ENCODE measurements around the gene PARP6. TPM values are rescaled to one million over a fixed set of nuclear protein-coding genes. Genes with fewer than 3 reads are reported as not detected.

PARP6 gene, protein sequence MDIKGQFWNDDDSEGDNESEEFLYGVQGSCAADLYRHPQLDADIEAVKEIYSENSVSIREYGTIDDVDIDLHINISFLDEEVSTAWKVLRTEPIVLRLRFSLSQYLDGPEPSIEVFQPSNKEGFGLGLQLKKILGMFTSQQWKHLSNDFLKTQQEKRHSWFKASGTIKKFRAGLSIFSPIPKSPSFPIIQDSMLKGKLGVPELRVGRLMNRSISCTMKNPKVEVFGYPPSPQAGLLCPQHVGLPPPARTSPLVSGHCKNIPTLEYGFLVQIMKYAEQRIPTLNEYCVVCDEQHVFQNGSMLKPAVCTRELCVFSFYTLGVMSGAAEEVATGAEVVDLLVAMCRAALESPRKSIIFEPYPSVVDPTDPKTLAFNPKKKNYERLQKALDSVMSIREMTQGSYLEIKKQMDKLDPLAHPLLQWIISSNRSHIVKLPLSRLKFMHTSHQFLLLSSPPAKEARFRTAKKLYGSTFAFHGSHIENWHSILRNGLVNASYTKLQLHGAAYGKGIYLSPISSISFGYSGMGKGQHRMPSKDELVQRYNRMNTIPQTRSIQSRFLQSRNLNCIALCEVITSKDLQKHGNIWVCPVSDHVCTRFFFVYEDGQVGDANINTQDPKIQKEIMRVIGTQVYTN
- 94.1 TPM for polyA plus RNA-seq (2013)

DNA sequence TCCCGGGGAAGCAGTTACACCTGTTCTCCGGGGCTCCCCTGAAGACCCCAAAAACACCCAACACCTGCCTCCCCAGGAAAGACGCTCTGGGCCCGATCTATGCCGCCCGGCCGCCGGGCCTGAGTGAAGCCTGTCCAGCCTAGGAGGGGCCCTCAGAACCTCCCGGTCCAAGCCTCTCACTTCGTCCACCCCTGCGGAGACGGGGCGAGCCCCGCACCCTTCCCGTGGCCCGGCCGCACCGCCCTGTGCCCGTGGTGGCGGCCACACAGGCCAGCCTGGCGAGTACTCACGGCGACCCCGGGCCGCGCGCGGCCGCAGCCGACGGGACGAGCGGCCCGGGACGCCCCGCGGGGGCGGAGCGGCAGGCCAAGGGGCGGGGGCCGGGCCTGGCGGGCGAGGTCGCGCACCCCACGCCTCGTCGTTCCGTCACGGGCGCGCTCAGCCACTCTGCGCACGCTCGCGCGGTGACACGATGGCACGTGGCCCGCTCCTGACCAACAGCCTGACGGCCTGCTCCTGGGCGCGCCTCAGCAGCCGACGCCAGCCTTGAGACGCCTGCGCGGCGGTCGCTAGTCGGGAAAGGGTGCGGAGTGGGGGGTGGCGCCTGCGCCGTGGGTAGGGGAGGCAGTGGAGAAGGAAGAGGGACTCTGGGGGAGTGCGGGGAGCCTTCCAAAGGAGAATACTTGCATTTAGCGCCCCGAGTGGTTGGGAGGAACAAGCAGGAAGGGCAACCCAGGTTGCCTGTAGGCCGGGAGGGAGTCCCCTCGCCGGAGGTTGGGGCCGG lies at the start of gene PARP6:
TSS of gene PARP6 (minus strand) at position 342 of the 784 bp plus-strand sequence. CDS start 5,077 bp downstream, outside the sequence.
- Histone ChIP-seq H3K36me3 (ENCODE audit: control insufficient read depth in 4 of 4, insufficient read depth in 4 of 4, low read length in 3 of 4) (peaks cover 0 to 13% (median 6%) of the 10 kb centered on the region in 4 experiments), H3K9me3 (ENCODE audit: control extremely low read depth in 1 of 5, control insufficient read depth in 4 of 5, insufficient read depth in 2 of 5, low read depth in 1 of 5, low read length in 4 of 5) (no peaks in the 10 kb centered on the region), H3K4me1 (ENCODE audit: control extremely low read depth in 1 of 4, control insufficient read depth in 4 of 4, insufficient read depth in 4 of 4, low read length in 3 of 4) (peaks cover 9 to 23% (median 20%) of the 10 kb centered on the region in 4 experiments), H3K4me3 (ENCODE audit: control insufficient read depth in 1 of 7, extremely low read depth in 1 of 7, insufficient read depth in 4 of 7, low read depth in 2 of 7, low read length in 6 of 7) (peak within 1 kb of the TSS; percentile 81 to 91 (median 87)), H3K27me3 (replicated peaks in 2 of 5; ENCODE audit: control insufficient read depth in 4 of 5, insufficient read depth in 5 of 5, low read length in 4 of 5) (no peaks in the 10 kb centered on the region), H3K27ac (ENCODE audit: insufficient read depth in 1 of 2, low read depth in 1 of 2, low read length in 2 of 2, poor library complexity in 1 of 2, severe bottlenecking in 2 of 2) (peak within 1 kb of the TSS; percentile 69 to 86)
- DNase-seq = peak; percentile 99
- ChIA-PET CTCF (interaction anchor here (1.1 to 2.4 kb wide), 4 partner anchors 14 to 72 kb away, joined by 3 to 11 read pairs (median 8); no protein-coding TSS in a partner anchor), POLR2A (interaction anchor here (0.7 to 0.9 kb wide), 2 partner anchors 44 to 76 kb away, joined by 3 read pairs; no protein-coding TSS in a partner anchor)
- 0% methylated on average over 46 of the region's 82 CpGs for WGBS (ENCODE audit: insufficient coverage)

DNA sequence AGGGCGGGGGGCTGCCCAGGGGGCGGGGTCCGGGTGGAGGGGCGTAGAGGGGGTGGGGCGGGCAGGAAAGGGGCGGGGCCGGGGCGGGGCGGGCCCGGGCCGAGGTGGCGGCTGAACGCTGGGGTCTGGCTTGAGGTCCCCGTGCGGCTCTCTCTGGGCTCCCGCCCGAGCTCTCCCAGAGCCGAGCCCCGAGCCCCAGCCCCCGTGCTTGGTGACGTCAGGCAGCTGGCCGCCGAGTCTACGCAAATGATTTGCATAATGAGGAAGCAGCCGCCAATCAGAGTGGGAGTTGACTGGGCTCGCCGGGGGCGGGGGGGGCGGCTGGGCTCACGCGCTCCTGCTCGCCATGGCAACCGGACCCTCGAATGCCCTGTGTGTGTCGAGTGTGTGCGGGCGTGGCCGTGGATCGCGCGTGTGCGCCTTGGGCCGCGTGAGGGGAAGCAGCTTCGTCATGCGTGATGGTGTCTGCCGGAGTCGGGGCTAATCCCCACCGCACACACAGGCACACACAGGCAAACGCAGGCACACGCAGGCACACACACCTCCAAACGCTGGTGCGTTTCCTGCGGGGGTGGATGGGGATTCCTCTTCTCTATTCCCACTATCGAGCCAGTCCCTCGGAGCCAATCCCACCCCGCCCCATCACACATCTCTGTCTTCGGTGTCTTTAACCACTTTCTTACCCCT lies 47.8 kb upstream of the PARP6 start, which contains the start of gene CELF6:
TSS of gene CELF6 (minus strand) at position 173 of the 687 bp plus-strand sequence. CDS start 283 bp downstream, outside the sequence.
- Histone ChIP-seq H3K9me3 (ENCODE audit: control extremely low read depth in 1 of 5, control insufficient read depth in 4 of 5, insufficient read depth in 2 of 5, low read depth in 1 of 5, low read length in 4 of 5) (peaks cover 0 to 13% (median 0%) of the 10 kb centered on the region in 5 experiments), H3K27ac (ENCODE audit: insufficient read depth in 1 of 2, low read depth in 1 of 2, low read length in 2 of 2, poor library complexity in 1 of 2, severe bottlenecking in 2 of 2) (no peak within 1 kb of the TSS), H3K4me1 (ENCODE audit: control extremely low read depth in 1 of 4, control insufficient read depth in 4 of 4, insufficient read depth in 4 of 4, low read length in 3 of 4) (peaks cover 4 to 12% (median 10%) of the 10 kb centered on the region in 4 experiments), H3K36me3 (ENCODE audit: control insufficient read depth in 4 of 4, insufficient read depth in 4 of 4, low read length in 3 of 4) (peaks cover 0 to 8% (median 0%) of the 10 kb centered on the region in 4 experiments), H3K4me3 (ENCODE audit: control insufficient read depth in 1 of 7, extremely low read depth in 1 of 7, insufficient read depth in 4 of 7, low read depth in 2 of 7, low read length in 6 of 7) (peak within 1 kb of the TSS; percentile 4 to 80 (median 61)), H3K27me3 (replicated peaks in 2 of 5; ENCODE audit: control insufficient read depth in 4 of 5, insufficient read depth in 5 of 5, low read length in 4 of 5) (peaks cover 0 to 4% (median 0%) of the 10 kb centered on the region in 5 experiments)
- ChIA-PET POLR2A (no interaction called here), CTCF (no interaction called here)
- DNase-seq = peak; percentile 88 to 95 (median 91)
- under 1% methylated on average over 43 of the region's 58 CpGs for WGBS (ENCODE audit: insufficient coverage)

DNA sequence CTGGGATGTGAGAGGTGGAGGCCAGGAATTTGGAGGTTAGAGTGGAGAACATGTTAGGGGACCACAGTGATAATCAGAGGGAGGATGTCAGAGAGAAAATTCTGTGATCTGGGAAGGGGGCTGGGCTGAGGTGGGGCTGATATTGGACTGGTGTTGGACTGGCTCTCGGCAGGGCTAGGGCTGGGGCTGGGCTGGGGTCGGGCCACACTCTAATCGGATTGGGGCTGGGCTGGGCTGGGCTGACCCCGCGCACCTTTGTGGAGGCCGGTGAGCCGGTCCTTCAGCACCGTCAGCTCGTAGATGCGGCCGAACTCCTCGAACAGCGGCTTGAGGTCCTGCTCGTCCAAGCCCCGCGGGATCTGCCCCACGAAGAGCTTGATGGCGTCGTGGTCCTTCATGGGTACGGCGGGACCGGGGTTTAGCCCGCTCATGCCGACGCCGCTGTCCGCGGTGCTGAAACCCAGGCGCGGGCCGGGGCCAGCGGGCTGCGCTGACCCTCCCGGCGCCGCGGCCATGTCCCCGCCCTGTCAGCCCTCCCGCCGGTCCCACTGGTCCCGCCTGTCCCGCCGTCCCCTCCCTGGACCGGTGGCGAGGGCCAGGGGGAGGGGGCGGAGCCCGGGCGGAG lies 47.1 kb upstream of the PARP6 start:
- peaks cover 0 to 8% (median 0%) of the 10 kb centered on the region in 4 experiments for H3K36me3 ChIP-seq (ENCODE audit: control insufficient read depth in 4 of 4, insufficient read depth in 4 of 4, low read length in 3 of 4)
- CTCF ChIA-PET = no interaction called here
- peaks cover 0 to 4% (median 0%) of the 10 kb centered on the region in 5 experiments for H3K27me3 ChIP-seq (replicated peaks in 2 of 5; ENCODE audit: control insufficient read depth in 4 of 5, insufficient read depth in 5 of 5, low read length in 4 of 5)
- H3K9me3 ChIP-seq (ENCODE audit: control extremely low read depth in 1 of 5, control insufficient read depth in 4 of 5, insufficient read depth in 2 of 5, low read depth in 1 of 5, low read length in 4 of 5) = peaks cover 0 to 10% (median 0%) of the 10 kb centered on the region in 5 experiments
- WGBS (ENCODE audit: insufficient coverage) = 14% methylated on average over 34 of the region's 48 CpGs
- POLR2A ChIA-PET = no interaction called here
- H3K27ac ChIP-seq (ENCODE audit: insufficient read depth in 1 of 2, low read depth in 1 of 2, low read length in 2 of 2, poor library complexity in 1 of 2, severe bottlenecking in 2 of 2) = no peak overlapping the region
- H3K4me1 ChIP-seq (ENCODE audit: control extremely low read depth in 1 of 4, control insufficient read depth in 4 of 4, insufficient read depth in 4 of 4, low read length in 3 of 4) = peaks cover 4 to 12% (median 10%) of the 10 kb centered on the region in 4 experiments
- peak overlapping the region in 2 of 7 experiments; percentile 40 to 48 for H3K4me3 ChIP-seq (ENCODE audit: control insufficient read depth in 1 of 7, extremely low read depth in 1 of 7, insufficient read depth in 4 of 7, low read depth in 2 of 7, low read length in 6 of 7)
- peak; percentile 46 to 80 (median 76) for DNase-seq

DNA sequence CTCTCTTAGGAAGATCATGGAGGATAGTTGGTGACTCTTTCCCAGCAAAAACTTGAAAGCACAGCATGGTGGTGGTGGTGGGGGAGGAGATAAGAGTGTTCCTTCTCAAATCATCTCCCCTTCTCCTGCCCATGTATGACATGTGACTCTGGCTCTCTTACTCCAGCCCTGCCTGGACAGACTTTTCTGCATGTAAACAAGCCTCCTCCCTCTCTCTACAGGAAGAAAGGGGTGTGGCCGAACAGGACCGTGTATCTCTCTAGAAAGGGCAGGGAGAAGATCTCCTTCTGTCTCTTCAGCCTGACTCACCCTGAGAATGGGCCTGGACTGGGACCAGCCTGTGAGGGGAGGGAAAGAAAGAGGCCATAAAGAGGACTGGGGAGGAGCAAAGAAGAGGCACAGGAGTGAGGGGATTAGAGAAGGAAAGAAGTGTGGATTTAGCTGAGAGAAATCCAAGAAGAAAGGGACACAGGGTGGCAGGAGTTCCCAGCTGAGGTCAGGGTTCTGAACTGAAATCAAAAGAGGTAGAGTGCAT lies 46.1 kb upstream of the PARP6 start:
- ChIA-PET CTCF (no interaction called here), POLR2A (no interaction called here)
- Histone ChIP-seq H3K36me3 (ENCODE audit: control insufficient read depth in 4 of 4, insufficient read depth in 4 of 4, low read length in 3 of 4) (peaks cover 0 to under 1% (median 0%) of the 10 kb centered on the region in 4 experiments), H3K9me3 (ENCODE audit: control extremely low read depth in 1 of 5, control insufficient read depth in 4 of 5, insufficient read depth in 2 of 5, low read depth in 1 of 5, low read length in 4 of 5) (peaks cover 0 to under 1% (median 0%) of the 10 kb centered on the region in 5 experiments), H3K27ac (ENCODE audit: insufficient read depth in 1 of 2, low read depth in 1 of 2, low read length in 2 of 2, poor library complexity in 1 of 2, severe bottlenecking in 2 of 2) (no peak overlapping the region), H3K4me1 (ENCODE audit: control extremely low read depth in 1 of 4, control insufficient read depth in 4 of 4, insufficient read depth in 4 of 4, low read length in 3 of 4) (peaks cover 4 to 12% (median 10%) of the 10 kb centered on the region in 4 experiments), H3K4me3 (ENCODE audit: control insufficient read depth in 1 of 7, extremely low read depth in 1 of 7, insufficient read depth in 4 of 7, low read depth in 2 of 7, low read length in 6 of 7) (no peak overlapping the region), H3K27me3 (replicated peaks in 2 of 5; ENCODE audit: control insufficient read depth in 4 of 5, insufficient read depth in 5 of 5, low read length in 4 of 5) (peaks cover 0 to 4% (median 0%) of the 10 kb centered on the region in 5 experiments)
- no peak for DNase-seq
- no CpG with 5 or more reads among the region's 2 CpGs for WGBS (ENCODE audit: insufficient coverage)

DNA sequence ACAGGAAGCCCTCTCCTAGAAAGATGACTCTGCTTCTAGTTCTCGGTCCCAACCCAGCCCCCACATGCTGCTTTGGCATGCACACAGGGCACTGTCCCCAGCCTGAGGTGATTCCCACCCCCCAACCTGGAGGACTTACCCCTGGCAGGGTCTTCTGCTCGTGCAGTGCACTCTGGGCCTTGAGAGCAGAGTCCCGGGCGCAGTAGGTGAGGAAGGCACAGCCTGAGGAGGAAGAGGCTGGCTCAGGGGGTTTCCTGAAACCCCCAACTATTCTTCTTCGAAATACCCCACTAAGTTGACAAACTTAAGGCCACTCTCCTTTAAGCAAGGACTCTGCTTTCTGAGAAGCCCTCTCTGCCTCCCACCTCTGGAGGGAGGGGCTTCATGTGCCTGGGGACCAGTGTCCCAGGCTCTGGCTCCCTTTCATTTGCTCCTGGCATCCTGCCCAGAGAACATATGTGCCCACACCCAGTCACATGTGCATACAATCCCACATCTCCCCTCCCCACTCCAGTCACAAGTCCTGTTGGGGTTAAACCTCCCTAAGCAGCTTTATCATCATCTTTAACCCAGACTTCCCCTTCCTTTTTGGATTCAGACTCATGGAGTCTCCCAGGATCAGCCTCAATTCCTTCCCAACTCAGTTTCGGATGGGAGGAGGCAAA lies 43.5 kb upstream of the PARP6 start:
- H3K9me3 ChIP-seq (ENCODE audit: control extremely low read depth in 1 of 5, control insufficient read depth in 4 of 5, insufficient read depth in 2 of 5, low read depth in 1 of 5, low read length in 4 of 5) = no peaks in the 10 kb centered on the region
- H3K36me3 ChIP-seq (ENCODE audit: control insufficient read depth in 4 of 4, insufficient read depth in 4 of 4, low read length in 3 of 4) = no peaks in the 10 kb centered on the region
- H3K27me3 ChIP-seq (replicated peaks in 2 of 5; ENCODE audit: control insufficient read depth in 4 of 5, insufficient read depth in 5 of 5, low read length in 4 of 5) = peaks cover 0 to 4% (median 0%) of the 10 kb centered on the region in 5 experiments
- ChIA-PET CTCF (no interaction called here), POLR2A (no interaction called here)
- WGBS (ENCODE audit: insufficient coverage) = 100% methylated on average over 1 of the region's 6 CpGs
- H3K27ac ChIP-seq (ENCODE audit: insufficient read depth in 1 of 2, low read depth in 1 of 2, low read length in 2 of 2, poor library complexity in 1 of 2, severe bottlenecking in 2 of 2) = no peak overlapping the region
- DNase-seq = peak in 2 of 3 donors; percentile 12 to 46
- H3K4me3 ChIP-seq (ENCODE audit: control insufficient read depth in 1 of 7, extremely low read depth in 1 of 7, insufficient read depth in 4 of 7, low read depth in 2 of 7, low read length in 6 of 7) = no peak overlapping the region
- peaks cover 3 to 10% (median 8%) of the 10 kb centered on the region in 4 experiments for H3K4me1 ChIP-seq (ENCODE audit: control extremely low read depth in 1 of 4, control insufficient read depth in 4 of 4, insufficient read depth in 4 of 4, low read length in 3 of 4)

Data from common myeloid progenitor, CD34-positive (primary cell).